Prostate gland (tissue), 2 donors: Measurements from ENCODE around the gene ARMC7.

Experiments
- CTCF ChIP-seq, 4 experiments: fragments of 200-600 bp in 2 of 4; fragments of 450-650 bp in 2 of 4; sonication (generic) in 2 of 4; IDR thresholded peaks; 1 replicate in 3 of 4; 2 replicates in 1 of 4; pipeline ENCODE4 v1.5.1; 2016 to 2019; ENCODE audit warnings: antibody characterized with exemption in 4 of 4, mild to moderate bottlenecking in 2 of 4, moderate library complexity in 2 of 4
- POLR2A ChIP-seq: fragments of 450-650 bp; IDR thresholded peaks from one replicate; pipeline ENCODE4 v1.6.1; 2016; ENCODE audit warnings: antibody characterized with exemption, mild to moderate bottlenecking

- TF ChIP-seq POLR2A: no peak
- TF ChIP-seq CTCF (IDR thresholded peaks at IDR 0.05): no peak
Observed at GRCh38 chr17:75067856-75068255, 41.9 kb upstream of the ARMC7 start.
